ENCODE data around the gene FABP7.

FABP7 gene

DNA sequence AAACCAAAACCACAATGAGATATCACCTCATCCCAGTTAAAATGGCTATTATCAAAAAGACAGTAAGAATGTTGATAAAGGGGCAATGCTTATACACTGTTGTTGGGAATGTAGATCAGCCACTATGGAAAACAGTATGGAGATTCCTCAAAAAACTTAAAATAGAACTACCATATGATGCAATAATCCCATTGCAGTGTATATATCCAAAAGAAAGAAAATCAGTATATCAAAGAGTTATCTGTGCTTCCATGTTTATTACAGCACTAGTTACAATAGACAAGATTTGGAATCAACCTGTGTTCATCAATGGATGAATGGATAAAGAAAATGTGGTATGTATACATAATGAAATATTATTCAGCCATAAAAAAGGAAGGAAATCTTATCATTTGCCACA, 3.5 kb upstream of the FABP7 start:
- DNase-seq (ENCODE audit: extremely low spot score), result no peak
- ChIA-PET CTCF (no interaction called here), POLR2A (no interaction called here)
- TF ChIP-seq L3MBTL2 (conservative IDR thresholded peaks at IDR 0.05) (no peak), FOXK2 (IDR thresholded peaks at IDR 0.05) (no peak), ELF4 (IDR thresholded peaks at IDR 0.05) (no peak)

DNA sequence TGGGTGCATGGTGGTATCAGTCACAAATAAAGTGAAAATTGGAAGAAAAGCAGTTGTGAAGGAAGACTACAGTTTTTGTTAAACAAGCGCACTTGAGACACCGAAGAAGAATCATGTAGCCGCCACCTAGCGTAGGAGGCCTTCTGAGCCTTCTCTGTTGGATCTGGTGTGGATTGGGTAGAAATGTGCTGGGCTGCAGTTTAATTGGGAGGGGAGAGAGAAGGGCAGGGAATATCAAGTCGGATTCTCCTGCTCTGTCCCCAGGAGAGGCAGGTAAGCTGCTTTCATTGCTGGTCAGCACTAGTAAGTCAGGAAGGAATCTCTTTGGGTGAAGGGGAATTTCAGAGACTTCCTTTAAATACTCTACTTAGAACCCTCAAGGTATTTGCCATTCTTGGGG, 1.2 kb upstream of the FABP7 start:
- POLR2A ChIA-PET, result no interaction called here
- CTCF ChIA-PET, result no interaction called here
- no peak for DNase-seq (ENCODE audit: extremely low spot score)

DNA sequence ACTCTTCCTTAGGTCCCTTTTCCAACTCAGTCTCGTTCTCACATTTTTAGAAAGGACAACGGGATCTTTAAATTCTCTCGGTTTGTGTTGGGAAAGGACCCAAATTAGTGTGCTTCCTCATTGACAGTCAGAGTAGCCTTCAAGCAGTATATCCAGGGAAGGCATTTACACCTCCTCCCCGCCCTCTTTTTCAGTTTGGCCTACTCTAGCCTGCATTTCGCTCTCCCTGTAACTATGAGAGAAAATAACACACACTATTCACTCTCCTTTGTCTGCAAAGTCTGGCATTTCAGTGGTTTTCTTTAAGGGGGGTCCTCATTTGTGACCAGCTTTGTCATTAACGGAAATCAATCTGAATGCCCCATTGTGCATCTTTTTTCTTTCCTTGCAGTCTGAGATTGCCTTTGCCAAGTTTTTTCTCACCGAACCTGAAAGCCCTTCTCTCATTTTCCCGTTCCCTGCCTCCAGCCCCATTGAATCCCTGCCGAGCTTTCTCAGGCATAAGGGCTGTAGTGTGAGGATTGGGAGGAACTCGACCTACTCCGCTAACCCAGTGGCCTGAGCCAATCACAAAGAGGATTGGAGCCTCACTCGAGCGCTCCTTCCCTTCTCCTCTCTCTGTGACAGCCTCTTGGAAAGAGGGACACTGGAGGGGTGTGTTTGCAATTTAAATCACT, 393 bp upstream of the FABP7 start:
- no peak for DNase-seq (ENCODE audit: extremely low spot score)
- ChIA-PET POLR2A (interaction anchor here (2.1 kb wide), 1 partner anchor 10 kb away, joined by 9 read pairs; the partner anchor contains the start of gene SMPDL3A), CTCF (interaction anchor here (0.7 kb wide), 1 partner anchor 35 kb away, joined by 3 read pairs; no protein-coding TSS in a partner anchor)
- TF ChIP-seq FOXA1 (IDR thresholded peaks at IDR 0.05), result no peak

More for the DNA sequence above, 1.2 kb upstream of the FABP7 start:
- TF ChIP-seq SP1 (IDR thresholded peaks at IDR 0.05) (no peak), ARNT (IDR thresholded peaks at IDR 0.05) (no peak), FOXA1 (IDR thresholded peaks at IDR 0.05) (no peak), BHLHE40 (IDR thresholded peaks at IDR 0.05; ENCODE audit: borderline replicate concordance) (no peak), LEF1 (IDR thresholded peaks at IDR 0.05; ENCODE audit: borderline replicate concordance) (no peak), FOXK2 (IDR thresholded peaks at IDR 0.05) (no peak), ELF4 (IDR thresholded peaks at IDR 0.05) (no peak), ZNF384 (IDR thresholded peaks at IDR 0.05) (no peak), CTBP1 (IDR thresholded peaks at IDR 0.05; ENCODE audit: borderline replicate concordance) (no peak)

DNA sequence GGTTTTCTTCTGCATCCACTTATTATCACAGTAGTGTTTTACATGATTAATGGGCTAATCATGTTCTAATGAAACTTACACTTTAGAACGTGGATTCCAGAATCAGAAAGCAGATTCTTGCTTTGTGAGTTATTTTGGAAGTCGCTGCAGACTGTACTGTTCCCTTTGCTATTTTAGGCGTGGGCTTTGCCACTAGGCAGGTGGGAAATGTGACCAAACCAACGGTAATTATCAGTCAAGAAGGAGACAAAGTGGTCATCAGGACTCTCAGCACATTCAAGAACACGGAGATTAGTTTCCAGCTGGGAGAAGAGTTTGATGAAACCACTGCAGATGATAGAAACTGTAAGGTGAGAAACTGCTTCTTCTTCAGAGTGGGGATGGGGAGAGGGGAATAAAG, 598 bp downstream of the FABP7 start:
- ChIA-PET CTCF (interaction anchor here (0.7 kb wide), 1 partner anchor 36 kb away, joined by 3 read pairs; no protein-coding TSS in a partner anchor), POLR2A (interaction anchor here (2.1 kb wide), 1 partner anchor 9 kb away, joined by 9 read pairs; the partner anchor contains the start of gene SMPDL3A)
- TF ChIP-seq ELF4 (IDR thresholded peaks at IDR 0.05) (no peak), FOXM1 (IDR thresholded peaks at IDR 0.05; ENCODE audit: borderline replicate concordance) (no peak), FOXA1 (IDR thresholded peaks at IDR 0.05) (no peak), L3MBTL2 (conservative IDR thresholded peaks at IDR 0.05) (no peak), ARNT (IDR thresholded peaks at IDR 0.05) (no peak), ZNF384 (IDR thresholded peaks at IDR 0.05) (no peak), HDGF (IDR thresholded peaks at IDR 0.05; ENCODE audit: borderline replicate concordance) (no peak), LEF1 (IDR thresholded peaks at IDR 0.05; ENCODE audit: borderline replicate concordance) (no peak), CTBP1 (IDR thresholded peaks at IDR 0.05; ENCODE audit: borderline replicate concordance) (no peak), TARDBP (IDR thresholded peaks at IDR 0.05) (no peak), SP1 (IDR thresholded peaks at IDR 0.05) (no peak), SUZ12 (IDR thresholded peaks at IDR 0.05) (no peak), FOXK2 (IDR thresholded peaks at IDR 0.05) (no peak)
- TF ChIP-seq, protein P1, sequence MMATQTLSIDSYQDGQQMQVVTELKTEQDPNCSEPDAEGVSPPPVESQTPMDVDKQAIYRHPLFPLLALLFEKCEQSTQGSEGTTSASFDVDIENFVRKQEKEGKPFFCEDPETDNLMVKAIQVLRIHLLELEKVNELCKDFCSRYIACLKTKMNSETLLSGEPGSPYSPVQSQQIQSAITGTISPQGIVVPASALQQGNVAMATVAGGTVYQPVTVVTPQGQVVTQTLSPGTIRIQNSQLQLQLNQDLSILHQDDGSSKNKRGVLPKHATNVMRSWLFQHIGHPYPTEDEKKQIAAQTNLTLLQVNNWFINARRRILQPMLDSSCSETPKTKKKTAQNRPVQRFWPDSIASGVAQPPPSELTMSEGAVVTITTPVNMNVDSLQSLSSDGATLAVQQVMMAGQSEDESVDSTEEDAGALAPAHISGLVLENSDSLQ (IDR thresholded peaks at IDR 0.05), result no peak
- no peak for DNase-seq (ENCODE audit: extremely low spot score)

DNA sequence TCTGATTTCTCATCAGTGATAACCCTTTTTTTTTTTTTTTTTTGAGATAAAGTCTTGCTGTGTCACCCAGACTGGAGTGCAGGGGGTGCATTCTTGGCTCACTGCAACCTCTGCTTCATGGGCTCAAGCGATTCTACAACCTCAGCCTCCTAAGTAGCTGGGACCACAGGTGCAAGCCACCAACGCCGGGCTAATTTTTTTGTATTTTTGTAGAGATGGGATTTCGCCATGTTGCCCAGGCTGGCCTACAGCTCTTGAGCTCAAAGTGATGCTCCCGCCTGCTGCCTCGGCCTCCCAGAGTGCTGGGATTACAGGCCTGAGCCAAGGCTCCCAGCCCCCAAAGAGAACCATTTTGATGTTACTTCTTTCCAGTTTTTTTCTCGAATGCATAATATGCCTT, 2.2 kb downstream of the FABP7 start:
- ChIA-PET POLR2A (no interaction called here), CTCF (no interaction called here)
- DNase-seq (ENCODE audit: extremely low spot score), result no peak
- TF ChIP-seq ARNT (IDR thresholded peaks at IDR 0.05) (no peak), BHLHE40 (IDR thresholded peaks at IDR 0.05; ENCODE audit: borderline replicate concordance) (no peak), SUZ12 (IDR thresholded peaks at IDR 0.05) (no peak), FOXK2 (IDR thresholded peaks at IDR 0.05) (no peak)

DNA sequence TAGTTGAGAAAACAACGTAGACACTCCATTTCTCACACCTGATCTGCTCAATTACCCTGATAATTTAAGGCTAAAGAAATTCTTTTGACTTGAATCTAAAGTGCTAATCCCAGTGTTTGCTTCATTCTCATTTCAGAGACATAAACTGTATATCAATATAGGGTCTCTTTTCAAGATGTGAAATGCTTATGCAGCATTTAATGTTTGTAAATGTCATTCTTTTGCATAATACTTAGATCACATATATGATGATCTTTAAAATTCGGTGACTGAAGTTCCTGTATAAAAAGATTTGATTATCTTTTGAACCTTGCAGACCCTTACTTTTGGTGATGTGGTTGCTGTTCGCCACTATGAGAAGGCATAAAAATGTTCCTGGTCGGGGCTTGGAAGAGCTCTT, 3.9 kb downstream of the FABP7 start:
- TF ChIP-seq NFRKB (IDR thresholded peaks at IDR 0.05), result no peak
- no peak for TF ChIP-seq FOXM1 (IDR thresholded peaks at IDR 0.05; ENCODE audit: borderline replicate concordance)
- no peak for TF ChIP-seq ZNF384 (IDR thresholded peaks at IDR 0.05)
- no peak for TF ChIP-seq BHLHE40 (IDR thresholded peaks at IDR 0.05; ENCODE audit: borderline replicate concordance)
- TF ChIP-seq SP1 (IDR thresholded peaks at IDR 0.05), result no peak
- TF ChIP-seq FOXK2 (IDR thresholded peaks at IDR 0.05), result no peak
- no peak for TF ChIP-seq CTBP1 (IDR thresholded peaks at IDR 0.05; ENCODE audit: borderline replicate concordance)
- TF ChIP-seq FOXA1 (IDR thresholded peaks at IDR 0.05), result no peak
- no peak for TF ChIP-seq L3MBTL2 (conservative IDR thresholded peaks at IDR 0.05)
- TF ChIP-seq ARNT (IDR thresholded peaks at IDR 0.05), result no peak
- TF ChIP-seq TARDBP (IDR thresholded peaks at IDR 0.05), result no peak
- no peak for TF ChIP-seq LEF1 (IDR thresholded peaks at IDR 0.05; ENCODE audit: borderline replicate concordance)
- TF ChIP-seq SUZ12 (IDR thresholded peaks at IDR 0.05), result no peak
- ChIA-PET CTCF (no interaction called here), POLR2A (no interaction called here)
- DNase-seq (ENCODE audit: extremely low spot score), result no peak

DNA sequence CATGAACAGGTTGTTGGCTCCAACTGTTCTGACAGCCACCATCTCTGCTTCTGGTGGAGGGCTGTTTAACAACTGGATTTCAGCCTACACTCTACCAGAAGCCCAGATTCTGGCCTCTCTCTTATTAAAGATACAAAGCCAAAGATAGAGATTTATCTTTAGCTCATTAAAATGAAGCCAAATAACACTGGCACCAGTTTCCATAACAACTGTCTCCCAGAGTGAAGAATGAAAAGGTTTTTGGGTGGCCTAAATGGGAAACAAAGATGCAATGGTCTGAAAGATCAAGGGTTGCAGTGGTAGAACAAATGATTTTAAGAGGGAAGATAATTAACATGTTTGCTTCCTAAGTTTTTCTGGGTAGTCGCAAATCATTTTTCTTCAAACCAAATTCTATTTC, 6.4 kb downstream of the FABP7 start:
- POLR2A ChIA-PET, result no interaction called here
- CTCF ChIA-PET, result interaction anchor here (0.8 to 1.1 kb wide), 2 partner anchors 40 to 46 kb away, joined by 3 to 4 read pairs; no protein-coding TSS in a partner anchor
- TF ChIP-seq, protein P1 (IDR thresholded peaks at IDR 0.05), result no peak
- TF ChIP-seq ZNF384 (IDR thresholded peaks at IDR 0.05), result no peak
- no peak for TF ChIP-seq FOXA1 (IDR thresholded peaks at IDR 0.05)
- TF ChIP-seq FOXM1 (IDR thresholded peaks at IDR 0.05; ENCODE audit: borderline replicate concordance), result no peak
- no peak for TF ChIP-seq ELF4 (IDR thresholded peaks at IDR 0.05)
- no peak for TF ChIP-seq L3MBTL2 (conservative IDR thresholded peaks at IDR 0.05)
- TF ChIP-seq NFRKB (IDR thresholded peaks at IDR 0.05), result no peak
- no peak for TF ChIP-seq SP1 (IDR thresholded peaks at IDR 0.05)
- no peak for TF ChIP-seq BHLHE40 (IDR thresholded peaks at IDR 0.05; ENCODE audit: borderline replicate concordance)
- TF ChIP-seq HDGF (IDR thresholded peaks at IDR 0.05; ENCODE audit: borderline replicate concordance), result no peak
- no peak for TF ChIP-seq LEF1 (IDR thresholded peaks at IDR 0.05; ENCODE audit: borderline replicate concordance)
- no peak for TF ChIP-seq SUZ12 (IDR thresholded peaks at IDR 0.05)
- TF ChIP-seq FOXK2 (IDR thresholded peaks at IDR 0.05), result no peak
- TF ChIP-seq CTBP1 (IDR thresholded peaks at IDR 0.05; ENCODE audit: borderline replicate concordance), result no peak
- no peak for TF ChIP-seq ARNT (IDR thresholded peaks at IDR 0.05)
- no peak for TF ChIP-seq TARDBP (IDR thresholded peaks at IDR 0.05)
- no peak for DNase-seq (ENCODE audit: extremely low spot score)

Measured in HEK293T (cell line).